ENCODE measurements around the gene RFXANK.
"Not testable (repeated sequence)": the region's sequence is repeated elsewhere in the genome, so short reads cannot be mapped to it uniquely, and the experiment has no call there.

The RFXANK gene

GRCh38 chr19:19192078-19192882 lies at the start of gene RFXANK, which contains the start of gene BORCS8:
Gene RFXANK (plus strand): TSS chr19:19192258. CDS start chr19:19193947, 1,689 bp downstream.
Gene BORCS8 (minus strand): TSS chr19:19192152. CDS start chr19:19192117, 35 bp downstream.
- peak; percentile 99 for DNase-seq

GRCh38 chr19:19142347-19142746 lies 49.7 kb upstream of the RFXANK start:
- DNase-seq: no peak

GRCh38 chr19:19145281-19145680 lies 46.8 kb upstream of the RFXANK start:
- no peak for DNase-seq

- DNase-seq: peak; percentile 86
These were observed 46.1 kb upstream of the RFXANK start for GRCh38 chr19:19145684-19146608.

- DNase-seq: no peak
These were observed 45.2 kb upstream of the RFXANK start for GRCh38 chr19:19146865-19147264.

- DNase-seq: no peak
These were observed 44.7 kb upstream of the RFXANK start for GRCh38 chr19:19147344-19147743.

- not testable (repeated sequence) for DNase-seq
These were observed 43.6 kb upstream of the RFXANK start for GRCh38 chr19:19148504-19148903.

GRCh38 chr19:19149435-19149834 lies 42.6 kb upstream of the RFXANK start:
- no peak for DNase-seq

GRCh38 chr19:19151418-19151817 lies 40.6 kb upstream of the RFXANK start:
- no peak for DNase-seq

- DNase-seq: no peak
These were observed 39.2 kb upstream of the RFXANK start for GRCh38 chr19:19152668-19153384.

- no peak for DNase-seq
These were observed 37.1 kb upstream of the RFXANK start for GRCh38 chr19:19154768-19155494.

- no peak for DNase-seq
These were observed 36.4 kb upstream of the RFXANK start for GRCh38 chr19:19155495-19156219.

- DNase-seq: no peak
These were observed 34.2 kb upstream of the RFXANK start for GRCh38 chr19:19157808-19158207.

- DNase-seq: no peak
These were observed 32.5 kb upstream of the RFXANK start for GRCh38 chr19:19159534-19159933.

- no peak for DNase-seq
These were observed 31.5 kb upstream of the RFXANK start for GRCh38 chr19:19160461-19161035.

GRCh38 chr19:19162495-19162894 lies 29.6 kb upstream of the RFXANK start:
- no peak for DNase-seq

GRCh38 chr19:19165396-19165795 lies 26.7 kb upstream of the RFXANK start:
- no peak for DNase-seq

- no peak for DNase-seq
These were observed 24.4 kb upstream of the RFXANK start for GRCh38 chr19:19167612-19168011.

GRCh38 chr19:19169236-19170052 lies 22.6 kb upstream of the RFXANK start:
- no peak for DNase-seq
